Esophagus squamous epithelium (tissue), 4 donors: Measurements from ENCODE around the gene SERPINB8.

Experiments
- POLR2A ChIP-seq, 4 donors: fragments of 450-650 bp; IDR thresholded peaks; one replicate each; pipeline ENCODE4 v1.6.1; 2017; ENCODE audit warnings: antibody characterized with exemption in 4 of 4, mild to moderate bottlenecking in 4 of 4, moderate library complexity in 3 of 4
- TF ChIP-seq, protein P1 (sequence below), 6 experiments: fragments of 450-650 bp in 4 of 6; fragments of 200-600 bp in 2 of 6; sonication (generic) in 2 of 6; IDR thresholded peaks; one replicate each; pipeline ENCODE4 v1.5.1; 2016 to 2019; ENCODE audit warnings: antibody characterized with exemption in 6 of 6, mild to moderate bottlenecking in 4 of 6, moderate library complexity in 4 of 6

DNA sequence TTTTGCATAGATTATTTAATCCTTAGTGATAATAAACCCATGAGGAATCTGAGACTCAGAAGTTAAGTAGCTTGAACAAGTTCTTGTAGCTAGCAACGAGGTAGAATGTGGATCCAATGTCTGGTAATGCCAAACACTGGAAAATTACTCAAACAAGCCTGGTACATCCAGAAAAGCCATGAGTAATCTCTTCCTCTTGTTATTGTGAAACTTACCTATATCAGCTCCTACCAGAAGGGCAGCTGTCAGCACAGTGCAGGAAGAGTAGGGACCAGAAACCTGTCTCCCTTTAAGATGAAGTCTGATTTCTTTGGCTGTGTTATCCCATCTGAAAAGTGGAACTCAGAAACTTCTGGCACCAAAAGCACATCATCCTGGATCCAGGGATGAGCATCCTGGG, 7.7 kb upstream of the SERPINB8 start:
- TF ChIP-seq, protein P1, sequence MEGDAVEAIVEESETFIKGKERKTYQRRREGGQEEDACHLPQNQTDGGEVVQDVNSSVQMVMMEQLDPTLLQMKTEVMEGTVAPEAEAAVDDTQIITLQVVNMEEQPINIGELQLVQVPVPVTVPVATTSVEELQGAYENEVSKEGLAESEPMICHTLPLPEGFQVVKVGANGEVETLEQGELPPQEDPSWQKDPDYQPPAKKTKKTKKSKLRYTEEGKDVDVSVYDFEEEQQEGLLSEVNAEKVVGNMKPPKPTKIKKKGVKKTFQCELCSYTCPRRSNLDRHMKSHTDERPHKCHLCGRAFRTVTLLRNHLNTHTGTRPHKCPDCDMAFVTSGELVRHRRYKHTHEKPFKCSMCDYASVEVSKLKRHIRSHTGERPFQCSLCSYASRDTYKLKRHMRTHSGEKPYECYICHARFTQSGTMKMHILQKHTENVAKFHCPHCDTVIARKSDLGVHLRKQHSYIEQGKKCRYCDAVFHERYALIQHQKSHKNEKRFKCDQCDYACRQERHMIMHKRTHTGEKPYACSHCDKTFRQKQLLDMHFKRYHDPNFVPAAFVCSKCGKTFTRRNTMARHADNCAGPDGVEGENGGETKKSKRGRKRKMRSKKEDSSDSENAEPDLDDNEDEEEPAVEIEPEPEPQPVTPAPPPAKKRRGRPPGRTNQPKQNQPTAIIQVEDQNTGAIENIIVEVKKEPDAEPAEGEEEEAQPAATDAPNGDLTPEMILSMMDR (IDR thresholded peaks at IDR 0.05) = no peak
- no peak for TF ChIP-seq POLR2A (IDR thresholded peaks at IDR 0.05)
